Central memory CD8-positive, alpha-beta T cell (primary cell): ENCODE data around the gene DLL1.
"Not testable (repeated sequence)": the region's sequence is repeated elsewhere in the genome, so short reads cannot be mapped to it uniquely, and the experiment has no call there.

ENCODE experiments used
- ATAC-seq: fragments of 150-1000 bp; cut with Tn5 transposase; replicated peaks from 2 replicates; pipeline ENCODE4 v1.10.0; 2022; ENCODE audit warnings: mild to moderate bottlenecking, moderate FRiP score, moderate number of reproducible peaks; ENCODE audit not compliant: poor library complexity, severe bottlenecking; ENCODE audit errors: extremely low read depth
- DNase-seq, 2 donors: peaks; one replicate each; pipeline ENCODE4 v3.0.0; 2021; ENCODE audit warnings: low spot score in 2 of 2
- H3K27ac Mint-ChIP-seq: one replicate; pipeline ENCODE4 v1.8.0; 2022; ENCODE audit warnings: low read depth, mild to moderate bottlenecking, moderate library complexity, mixed read lengths
- H3K27me3 Mint-ChIP-seq: one replicate; pipeline ENCODE4 v1.8.0; 2022; ENCODE audit warnings: mixed read lengths
- H3K36me3 Mint-ChIP-seq: one replicate; pipeline ENCODE4 v1.8.0; 2022; ENCODE audit warnings: mild to moderate bottlenecking, moderate library complexity, mixed read lengths; ENCODE audit not compliant: insufficient read depth
- H3K4me1 Mint-ChIP-seq: one replicate; pipeline ENCODE4 v1.8.0; 2022; ENCODE audit warnings: mixed read lengths
- H3K4me3 Mint-ChIP-seq: one replicate; pipeline ENCODE4 v1.8.0; 2022; ENCODE audit warnings: mild to moderate bottlenecking, moderate library complexity, mixed read lengths
- H3K9me3 Mint-ChIP-seq: one replicate; pipeline ENCODE4 v1.8.0; 2022; ENCODE audit warnings: mixed read lengths

DLL1 gene

DNA sequence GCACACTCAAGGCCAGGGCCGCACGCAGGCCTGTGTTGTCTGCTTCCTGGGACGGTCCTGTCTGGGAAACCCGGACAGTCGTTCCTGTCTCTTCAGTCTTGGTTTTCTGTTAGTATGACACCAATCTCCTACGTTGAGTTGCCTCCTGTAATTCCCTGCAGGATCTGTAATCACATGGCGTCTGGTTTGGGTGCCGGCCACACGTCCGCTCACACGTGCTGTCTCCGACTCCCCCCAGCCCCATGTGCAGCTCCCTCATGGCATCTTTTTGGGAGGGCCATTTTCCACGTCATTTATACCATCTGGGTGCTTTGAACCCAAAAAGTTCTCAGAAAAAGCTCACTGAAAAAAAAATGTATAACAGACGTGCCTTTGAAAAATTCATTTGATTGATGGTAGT lies 23.2 kb downstream of the DLL1 start:
- Mint-ChIP-seq H3K4me3 (no peak overlapping the region), H3K36me3 (peaks cover 7% of the 10 kb centered on the region)

DNA sequence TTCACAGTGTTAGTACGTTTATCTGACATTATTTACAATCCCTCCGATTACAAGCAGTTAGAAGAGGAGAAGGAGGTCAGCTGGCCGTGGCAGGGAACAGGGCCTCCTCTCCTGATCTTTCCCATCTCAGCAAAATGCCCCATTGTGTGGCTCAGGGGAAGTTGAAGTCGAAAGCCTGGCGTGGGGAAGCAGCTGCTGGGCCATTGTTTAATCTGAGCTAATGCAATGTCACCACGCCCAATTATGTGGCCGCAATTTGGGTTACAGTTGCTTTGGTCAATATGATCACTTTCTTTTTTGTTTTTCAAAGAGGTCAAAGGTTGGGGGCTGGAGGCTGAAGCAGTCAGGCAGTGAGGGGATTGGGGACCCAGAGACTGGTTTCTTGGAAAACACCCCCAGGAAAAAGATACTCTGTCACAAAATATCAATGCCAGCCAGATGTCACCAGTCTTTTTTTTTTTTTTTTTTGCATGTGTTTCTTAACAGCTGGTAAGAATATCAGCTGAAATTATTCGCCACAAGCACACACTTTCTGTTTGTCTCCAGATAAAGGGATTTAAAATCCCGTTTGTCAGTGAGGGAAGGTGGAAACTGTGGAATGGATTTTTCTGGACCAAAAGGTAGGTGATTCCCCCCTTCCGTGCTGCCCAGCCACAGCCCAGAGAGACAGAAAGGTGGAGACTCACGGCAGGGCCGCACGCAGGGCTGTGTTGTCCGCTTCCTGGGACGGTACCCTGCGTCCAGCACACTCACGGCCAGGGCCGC lies 24.6 kb downstream of the DLL1 start:
- DNase-seq, result no peak
- no peak for ATAC-seq

More for the DNA sequence above, 23.2 kb downstream of the DLL1 start:
- Mint-ChIP-seq H3K9me3 (no peaks in the 10 kb centered on the region), H3K27me3 (peaks cover 57% of the 10 kb centered on the region), H3K4me1 (peaks cover 15% of the 10 kb centered on the region), H3K27ac (no peak overlapping the region)
- no peak for DNase-seq
- ATAC-seq, result no peak

DNA sequence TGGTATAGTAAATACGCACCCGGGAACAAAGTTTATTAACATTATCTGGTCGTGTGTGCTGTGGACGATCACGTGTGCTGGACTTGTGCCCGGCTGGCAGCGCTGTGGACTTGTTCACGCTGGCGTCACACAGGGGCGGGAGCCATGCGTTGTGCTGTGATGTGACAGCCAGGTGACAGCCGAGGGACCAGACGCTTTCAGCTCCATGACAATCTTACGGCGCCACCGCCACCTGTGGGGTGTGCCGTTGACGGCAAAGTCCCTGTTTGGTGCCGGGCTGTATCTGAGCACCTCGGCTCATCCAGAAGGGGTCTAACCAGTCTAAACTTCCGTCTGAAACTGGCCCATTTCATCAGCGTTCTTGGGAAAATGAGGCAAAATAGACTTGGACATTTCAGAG lies 25.2 kb downstream of the DLL1 start:
- Mint-ChIP-seq H3K4me3 (no peak overlapping the region), H3K9me3 (no peaks in the 10 kb centered on the region), H3K27me3 (peaks cover 49% of the 10 kb centered on the region), H3K27ac (no peak overlapping the region), H3K36me3 (no peaks in the 10 kb centered on the region), H3K4me1 (no peaks in the 10 kb centered on the region)
- ATAC-seq (no peak), DNase-seq (no peak)

More for the DNA sequence above, 24.6 kb downstream of the DLL1 start:
- no peak overlapping the region for H3K27ac Mint-ChIP-seq
- peaks cover 4% of the 10 kb centered on the region for H3K4me1 Mint-ChIP-seq
- H3K27me3 Mint-ChIP-seq, result peaks cover 48% of the 10 kb centered on the region
- H3K9me3 Mint-ChIP-seq, result no peaks in the 10 kb centered on the region
- no peak overlapping the region for H3K4me3 Mint-ChIP-seq
- no peaks in the 10 kb centered on the region for H3K36me3 Mint-ChIP-seq

DNA sequence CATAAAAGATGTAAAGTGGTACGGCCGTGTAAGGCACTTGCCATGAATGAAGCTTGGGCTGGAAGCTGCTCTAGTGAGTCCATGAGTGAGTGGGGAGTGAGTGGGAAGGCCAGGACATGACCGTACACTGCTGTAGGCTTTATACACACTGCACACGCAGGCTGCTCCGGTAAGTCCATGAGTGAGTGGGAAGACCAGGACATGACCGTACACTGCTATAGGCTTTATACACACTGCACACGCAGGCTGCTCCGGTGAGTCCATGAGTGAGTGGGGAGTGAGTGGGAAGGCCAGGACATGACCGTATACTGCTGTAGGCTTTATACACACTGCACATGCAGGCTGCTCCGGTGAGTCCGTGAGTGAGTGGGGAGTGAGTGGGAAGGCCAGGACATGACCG lies 26.2 kb downstream of the DLL1 start:
- peaks cover 59% of the 10 kb centered on the region for H3K27me3 Mint-ChIP-seq
- ATAC-seq, H3K27ac Mint-ChIP-seq, H3K4me3 Mint-ChIP-seq, H3K9me3 Mint-ChIP-seq, H3K4me1 Mint-ChIP-seq, H3K36me3 Mint-ChIP-seq, DNase-seq: not testable (repeated sequence)

DNA sequence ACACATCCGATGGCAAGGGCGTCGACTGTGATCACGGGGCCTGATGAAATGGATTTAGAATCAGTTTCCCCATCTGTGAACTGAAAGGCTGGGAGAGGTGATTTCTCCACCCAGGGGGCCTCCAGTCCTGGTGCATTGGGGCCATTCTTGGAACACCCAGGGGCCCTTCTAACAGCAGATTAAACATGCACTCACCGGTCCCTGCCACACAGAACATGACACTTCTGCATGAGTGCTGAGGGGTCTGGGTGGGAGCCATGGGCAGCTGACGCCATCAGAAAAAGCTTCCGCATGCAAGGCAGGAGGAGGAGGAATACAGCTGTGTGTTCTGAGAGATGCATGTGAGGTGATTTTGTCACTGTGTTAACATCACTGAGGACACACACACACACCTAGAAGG lies 26.8 kb downstream of the DLL1 start:
- peaks cover 64% of the 10 kb centered on the region for H3K27me3 Mint-ChIP-seq
- ATAC-seq, result no peak
- H3K36me3 Mint-ChIP-seq, result no peaks in the 10 kb centered on the region

DNA sequence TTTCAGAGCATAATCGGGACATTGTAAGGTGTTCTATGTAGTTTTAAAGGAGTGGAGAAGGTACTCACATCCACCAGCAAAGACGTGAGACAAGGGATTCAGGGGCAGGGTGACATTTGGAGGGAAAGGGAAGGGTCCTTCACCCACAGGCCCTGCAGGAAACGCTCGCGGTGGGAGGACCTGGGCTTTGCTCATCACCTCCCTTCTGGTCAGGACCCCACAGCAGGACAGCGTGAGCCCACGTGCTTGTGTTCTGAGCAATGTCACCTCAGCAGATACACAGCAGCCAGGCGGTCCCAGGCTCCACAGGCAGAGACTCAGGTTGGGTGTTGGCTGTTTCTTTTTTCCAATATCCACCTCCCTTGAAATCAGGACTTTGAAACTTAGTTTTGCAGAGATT lies 27.5 kb downstream of the DLL1 start:
- DNase-seq (no peak), ATAC-seq (no peak)
- peak overlapping the region; percentile 67 for H3K27ac Mint-ChIP-seq
- no peaks in the 10 kb centered on the region for H3K9me3 Mint-ChIP-seq
- H3K27me3 Mint-ChIP-seq, result peaks cover 68% of the 10 kb centered on the region
- H3K36me3 Mint-ChIP-seq, result no peaks in the 10 kb centered on the region
- H3K4me3 Mint-ChIP-seq, result no peak overlapping the region
- no peaks in the 10 kb centered on the region for H3K4me1 Mint-ChIP-seq

More for the DNA sequence above, 26.8 kb downstream of the DLL1 start:
- no peak for DNase-seq
- Mint-ChIP-seq H3K4me3 (no peak overlapping the region), H3K9me3 (no peaks in the 10 kb centered on the region), H3K27ac (peak overlapping the region; percentile 67), H3K4me1 (no peaks in the 10 kb centered on the region)

DNA sequence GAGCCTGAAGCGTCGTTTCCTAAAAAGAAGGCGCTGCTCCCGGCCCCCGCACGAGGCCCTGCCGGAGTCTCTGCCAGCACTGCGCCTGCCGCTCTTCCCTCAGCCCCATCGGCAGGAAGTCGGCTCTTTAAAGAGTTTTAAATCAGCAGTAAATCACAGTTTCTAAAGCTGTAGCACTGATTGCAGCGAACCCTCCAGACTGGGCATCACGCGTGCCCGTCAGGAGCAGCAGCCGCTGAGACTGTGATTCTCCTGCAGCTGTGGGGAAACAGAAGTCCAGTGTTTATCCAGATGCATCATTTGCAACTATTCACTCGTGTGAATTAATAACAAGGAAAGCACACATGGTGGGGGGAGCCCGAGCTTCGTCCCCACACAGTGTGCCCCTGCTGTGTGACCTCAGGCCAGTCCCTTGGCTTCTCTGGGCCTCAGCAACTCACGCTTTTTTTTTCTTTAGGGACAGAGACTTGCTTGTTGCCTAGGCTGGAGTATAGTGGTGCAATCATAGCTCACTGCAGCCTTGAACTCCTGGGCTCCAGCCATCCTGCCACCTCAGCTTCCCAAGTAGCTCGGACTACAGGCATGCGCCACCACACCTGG lies 28.3 kb downstream of the DLL1 start:
- DNase-seq (no peak), ATAC-seq (no peak)
- no peaks in the 10 kb centered on the region for H3K36me3 Mint-ChIP-seq
- H3K27me3 Mint-ChIP-seq, result peaks cover 60% of the 10 kb centered on the region
- H3K27ac Mint-ChIP-seq, result no peak overlapping the region
- H3K9me3 Mint-ChIP-seq, result no peaks in the 10 kb centered on the region
- no peak overlapping the region for H3K4me3 Mint-ChIP-seq
- no peaks in the 10 kb centered on the region for H3K4me1 Mint-ChIP-seq

DNA sequence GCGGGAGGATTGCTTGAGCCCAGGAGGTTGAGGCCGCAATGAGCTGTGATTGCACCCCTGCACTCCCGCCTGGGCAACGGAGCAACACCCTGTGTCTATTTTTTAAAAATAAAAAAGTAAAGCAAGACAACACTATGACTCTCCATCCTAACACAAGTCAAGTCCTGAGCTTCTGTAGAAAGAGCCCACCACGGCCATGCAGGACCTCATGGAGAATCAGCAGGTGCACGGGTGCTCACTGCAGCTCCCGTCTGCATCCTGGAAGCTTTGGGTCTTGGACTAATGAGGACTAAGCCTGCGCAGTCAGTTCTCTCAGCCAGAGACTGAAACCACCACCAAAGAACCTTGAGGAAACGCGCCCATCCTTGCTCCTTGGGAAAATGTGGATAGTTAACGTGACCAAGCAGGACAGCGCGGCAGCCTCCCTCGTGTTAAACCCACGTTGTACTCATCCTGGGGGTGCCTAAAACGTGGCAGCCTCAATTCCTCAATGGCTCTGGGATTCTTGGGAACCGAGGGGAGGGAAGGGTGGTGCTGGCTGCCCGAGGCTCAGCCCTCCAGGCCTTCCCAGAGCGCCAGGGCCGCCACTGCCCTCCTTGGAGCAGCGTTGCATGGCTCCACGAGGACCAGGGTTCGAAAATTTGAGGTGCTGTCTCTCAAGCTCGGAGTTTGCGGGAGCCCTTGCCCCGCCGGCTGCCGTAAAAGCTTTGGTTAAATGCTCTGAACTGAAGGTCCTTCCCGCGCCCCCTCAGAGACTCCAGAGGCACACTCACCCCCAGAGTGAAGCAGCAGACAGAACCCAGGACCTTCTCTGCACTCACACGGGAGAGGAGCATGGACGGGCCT lies 29.0 kb downstream of the DLL1 start:
- Mint-ChIP-seq H3K9me3 (no peaks in the 10 kb centered on the region), H3K4me1 (no peaks in the 10 kb centered on the region), H3K27me3 (peaks cover 67% of the 10 kb centered on the region), H3K27ac (no peak overlapping the region), H3K36me3 (no peaks in the 10 kb centered on the region), H3K4me3 (no peak overlapping the region)
- ATAC-seq (no peak), DNase-seq (no peak)

DNA sequence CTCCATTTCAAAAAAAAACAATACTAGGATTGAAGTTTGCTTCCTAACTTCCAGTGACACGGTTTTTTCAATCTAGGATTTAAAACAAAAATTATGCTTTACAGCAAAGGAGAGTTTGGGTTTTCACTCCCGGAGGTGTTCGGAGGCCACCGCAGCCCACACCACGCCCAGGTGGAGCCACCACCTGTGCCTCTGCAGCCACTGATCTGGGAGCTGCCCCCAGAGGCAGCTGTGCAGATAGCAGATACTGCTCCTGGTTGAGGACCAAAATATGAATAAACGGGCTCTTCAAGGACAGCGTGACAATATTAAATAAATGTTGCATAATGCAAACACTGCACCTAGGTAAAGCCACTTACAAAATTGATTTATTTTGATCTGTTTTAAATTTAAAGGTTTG lies 30.2 kb downstream of the DLL1 start:
- no peaks in the 10 kb centered on the region for H3K36me3 Mint-ChIP-seq
- no peak overlapping the region for H3K4me3 Mint-ChIP-seq
- no peak for ATAC-seq
- no peak for DNase-seq
- no peaks in the 10 kb centered on the region for H3K4me1 Mint-ChIP-seq
- H3K27me3 Mint-ChIP-seq, result peaks cover 61% of the 10 kb centered on the region
- no peak overlapping the region for H3K27ac Mint-ChIP-seq
- H3K9me3 Mint-ChIP-seq, result no peaks in the 10 kb centered on the region

DNA sequence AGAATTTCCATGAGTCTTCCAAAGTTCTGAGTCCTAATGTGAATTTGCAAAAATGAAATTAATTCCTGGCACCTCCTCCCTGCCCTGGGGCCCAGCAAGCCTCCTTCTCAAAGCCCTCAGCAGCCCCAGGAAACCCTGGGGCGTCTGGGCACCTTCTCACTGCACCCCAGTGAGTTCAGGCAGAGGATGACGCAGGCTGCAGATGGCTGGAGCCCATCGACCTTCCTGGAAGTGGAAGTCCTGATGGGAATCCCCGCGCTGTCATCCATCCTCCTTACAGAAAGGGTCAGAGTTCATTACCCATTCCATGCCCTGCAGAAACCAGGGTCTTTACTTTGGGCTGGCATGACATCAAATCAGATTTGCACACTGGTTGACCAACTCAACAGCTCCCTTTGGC lies 31.6 kb downstream of the DLL1 start:
- H3K27me3 Mint-ChIP-seq, result peaks cover 62% of the 10 kb centered on the region
- H3K9me3 Mint-ChIP-seq, result no peaks in the 10 kb centered on the region
- DNase-seq (no peak), ATAC-seq (no peak)
- no peaks in the 10 kb centered on the region for H3K4me1 Mint-ChIP-seq
- H3K27ac Mint-ChIP-seq, result no peak overlapping the region
- H3K36me3 Mint-ChIP-seq, result no peaks in the 10 kb centered on the region
- H3K4me3 Mint-ChIP-seq, result no peak overlapping the region

DNA sequence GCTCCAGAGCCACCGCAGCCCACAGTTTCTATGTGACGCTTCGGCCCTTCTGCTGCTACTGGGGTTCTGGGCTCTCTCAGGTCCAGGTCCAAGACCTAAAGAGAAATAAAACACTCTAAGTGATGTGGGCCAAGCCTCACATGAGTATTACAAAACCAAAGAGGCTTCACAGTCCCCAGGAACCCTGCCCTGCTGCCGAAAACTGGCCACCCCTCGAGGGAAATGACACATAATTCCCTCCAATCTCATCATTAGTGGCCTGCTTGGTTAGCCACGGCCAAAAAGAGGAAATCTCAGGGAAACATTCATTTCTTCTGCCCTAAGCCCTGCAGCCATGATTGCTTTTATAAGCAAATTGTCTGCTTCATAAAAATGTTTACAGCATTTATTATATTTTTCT lies 32.5 kb downstream of the DLL1 start:
- Mint-ChIP-seq H3K9me3 (no peaks in the 10 kb centered on the region), H3K4me1 (no peaks in the 10 kb centered on the region), H3K27ac (no peak overlapping the region), H3K27me3 (peaks cover 61% of the 10 kb centered on the region), H3K36me3 (no peaks in the 10 kb centered on the region), H3K4me3 (no peak overlapping the region)
- ATAC-seq (no peak), DNase-seq (no peak)

DNA sequence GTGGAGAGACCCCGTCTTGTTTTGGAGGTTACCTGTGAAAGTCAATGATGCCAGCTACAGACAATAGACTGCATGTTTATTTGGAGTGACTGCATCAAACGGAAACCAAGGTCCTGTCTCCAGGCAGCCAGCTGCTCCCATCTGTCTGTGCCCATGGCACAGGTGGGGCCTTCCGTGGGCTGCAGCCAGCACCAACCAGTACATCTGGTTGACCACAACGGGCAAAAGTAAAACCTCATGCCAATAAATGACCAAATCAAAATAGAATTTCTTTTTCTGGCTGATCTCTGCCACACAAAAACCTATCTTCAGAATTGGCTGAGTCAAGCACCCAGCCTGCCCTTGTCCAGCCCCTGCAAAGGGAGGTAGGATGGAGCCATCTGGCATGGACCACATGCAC lies 33.5 kb downstream of the DLL1 start:
- H3K9me3 Mint-ChIP-seq, result no peaks in the 10 kb centered on the region
- H3K27me3 Mint-ChIP-seq, result peaks cover 55% of the 10 kb centered on the region
- H3K4me3 Mint-ChIP-seq, result no peak overlapping the region
- H3K36me3 Mint-ChIP-seq, result no peaks in the 10 kb centered on the region
- DNase-seq, result no peak
- ATAC-seq, result no peak
- no peaks in the 10 kb centered on the region for H3K4me1 Mint-ChIP-seq
- no peak overlapping the region for H3K27ac Mint-ChIP-seq

DNA sequence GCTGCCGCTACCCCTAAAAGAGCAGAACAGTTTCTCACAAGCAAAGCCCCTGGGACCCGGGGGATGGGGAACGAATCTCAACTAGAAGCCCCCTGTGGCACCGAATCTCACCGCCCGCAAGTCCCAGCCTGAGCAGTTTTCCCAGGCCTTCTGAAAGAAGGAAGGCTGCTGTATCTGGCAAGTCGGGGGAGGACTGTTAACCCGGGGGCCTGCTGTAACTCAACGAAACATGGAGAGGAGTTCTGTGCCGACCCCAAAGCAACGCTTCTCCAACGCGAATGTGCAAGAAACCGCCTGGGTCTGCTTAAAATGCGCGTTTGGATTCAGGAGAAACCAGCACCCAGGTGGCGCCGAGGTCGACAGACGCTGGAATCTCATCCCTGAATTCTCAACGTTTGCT lies 34.2 kb downstream of the DLL1 start:
- Mint-ChIP-seq H3K9me3 (no peaks in the 10 kb centered on the region), H3K4me3 (no peak overlapping the region), H3K36me3 (no peaks in the 10 kb centered on the region), H3K4me1 (no peaks in the 10 kb centered on the region), H3K27me3 (peaks cover 55% of the 10 kb centered on the region), H3K27ac (no peak overlapping the region)
- no peak for DNase-seq
- ATAC-seq, result no peak
